AG04449 (cell line): ENCODE measurements around the gene CACNA2D1.

Experiments
- CTCF ChIA-PET: fragments of 350-600 bp; formaldehyde crosslinking; extraction: SDS; loops from one replicate; lab custom pipeline; 2021; ENCODE audit warnings: antibody characterized with exemption; lab: Yijun Ruan, JAX
- POLR2A ChIA-PET: fragments of 400-600, 350-600 bp; formaldehyde crosslinking; extraction: SDS; loops from one replicate; lab custom pipeline; 2020; ENCODE audit warnings: antibody characterized with exemption, inconsistent platforms; lab: Yijun Ruan, JAX
- DNase-seq: peaks from one replicate; pipeline ENCODE4 v3.0.0-alpha.2; 2010; ENCODE audit warnings: low read depth, low spot score
- H3K4me3 ChIP-seq: 2 replicates; pipeline ENCODE4 v1.5.1; 2011; ENCODE audit warnings: low read depth, mild to moderate bottlenecking, control low read depth, low read length
- TF ChIP-seq, protein P1 (sequence below): IDR thresholded peaks from one replicate; pipeline ENCODE4 v1.5.1; 2011; ENCODE audit warnings: mild to moderate bottlenecking, moderate library complexity, low read length, control low read depth, inconsistent platforms; ENCODE audit not compliant: insufficient read depth; ENCODE audit errors: missing control alignments

CACNA2D1 gene

DNA sequence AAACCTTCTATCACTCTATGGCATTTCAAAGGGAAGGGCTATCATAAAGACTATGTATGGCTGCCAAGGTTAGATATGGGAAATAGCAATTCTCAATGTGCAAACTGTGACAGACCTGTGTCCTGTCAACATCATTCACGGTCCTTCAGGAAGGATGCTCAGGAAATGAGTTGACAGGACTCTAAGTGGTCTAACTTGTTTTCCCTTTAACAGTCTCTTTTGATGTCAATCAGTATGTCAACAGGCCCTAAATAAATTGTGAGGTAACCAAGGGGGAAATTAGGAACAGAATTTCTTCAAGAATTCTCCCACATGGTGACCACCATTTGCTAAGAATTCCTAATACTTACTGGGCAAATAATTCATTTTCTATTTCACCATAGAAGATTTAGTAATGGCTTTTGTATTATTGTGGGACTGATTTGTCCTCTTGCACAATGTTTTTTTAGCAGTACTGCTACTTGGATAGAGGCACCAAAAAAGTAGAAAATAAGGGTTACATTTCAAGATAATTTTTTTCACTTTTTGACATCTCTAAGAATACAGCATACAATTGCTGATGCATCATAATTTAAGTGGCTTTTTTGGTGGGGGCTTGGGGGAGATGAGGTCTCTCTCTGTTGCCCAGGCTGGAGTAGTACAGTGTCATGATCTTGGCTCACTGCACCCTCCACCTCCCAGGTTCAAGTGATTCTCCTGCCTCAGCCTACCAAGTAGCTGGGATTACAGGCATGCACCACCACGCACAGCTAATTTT, 275.8 kb downstream of the CACNA2D1 start:
- DNase-seq = no peak
- CTCF ChIA-PET = no interaction called here

DNA sequence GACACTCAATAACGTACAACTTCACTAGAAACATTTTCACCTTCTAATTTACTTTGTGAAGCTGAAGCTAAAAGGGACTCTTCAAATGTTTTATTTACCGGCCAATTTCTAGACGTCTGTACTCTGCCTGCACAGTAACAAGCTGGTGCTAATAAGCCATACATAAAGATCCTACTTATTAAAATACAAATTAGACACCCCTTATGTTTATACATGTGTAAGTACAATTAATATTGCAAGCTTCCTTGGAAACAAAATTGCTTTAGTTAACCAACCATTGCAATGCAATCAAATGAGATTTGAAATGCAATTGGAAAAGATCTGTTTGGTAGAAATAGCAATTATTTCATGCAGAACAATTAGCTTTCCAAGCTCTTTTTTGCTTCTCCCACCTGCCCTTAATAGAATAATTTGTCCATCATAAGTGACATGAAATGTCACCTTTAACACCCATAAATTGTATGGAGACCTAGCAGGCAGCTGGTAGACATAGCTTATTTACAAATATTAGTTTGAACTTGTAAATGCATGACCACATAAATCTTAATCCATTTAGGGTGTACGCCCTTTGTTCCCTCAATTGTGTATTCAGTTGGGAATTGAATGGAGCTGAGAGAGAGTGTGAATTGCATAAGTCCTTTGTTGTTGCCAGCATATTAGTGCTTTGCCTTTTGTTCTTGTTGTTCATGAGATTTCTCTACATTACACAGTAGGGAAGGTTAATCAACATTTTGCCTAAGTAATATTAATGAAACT, 277.1 kb downstream of the CACNA2D1 start:
- no peak overlapping the region for H3K4me3 ChIP-seq
- DNase-seq = no peak
- ChIA-PET CTCF (interaction anchor here (0.8 to 2.0 kb wide), 3 partner anchors 315 to 407 kb away, joined by 3 to 7 read pairs (median 3); no protein-coding TSS in a partner anchor), POLR2A (no interaction called here)
- TF ChIP-seq, protein P1, sequence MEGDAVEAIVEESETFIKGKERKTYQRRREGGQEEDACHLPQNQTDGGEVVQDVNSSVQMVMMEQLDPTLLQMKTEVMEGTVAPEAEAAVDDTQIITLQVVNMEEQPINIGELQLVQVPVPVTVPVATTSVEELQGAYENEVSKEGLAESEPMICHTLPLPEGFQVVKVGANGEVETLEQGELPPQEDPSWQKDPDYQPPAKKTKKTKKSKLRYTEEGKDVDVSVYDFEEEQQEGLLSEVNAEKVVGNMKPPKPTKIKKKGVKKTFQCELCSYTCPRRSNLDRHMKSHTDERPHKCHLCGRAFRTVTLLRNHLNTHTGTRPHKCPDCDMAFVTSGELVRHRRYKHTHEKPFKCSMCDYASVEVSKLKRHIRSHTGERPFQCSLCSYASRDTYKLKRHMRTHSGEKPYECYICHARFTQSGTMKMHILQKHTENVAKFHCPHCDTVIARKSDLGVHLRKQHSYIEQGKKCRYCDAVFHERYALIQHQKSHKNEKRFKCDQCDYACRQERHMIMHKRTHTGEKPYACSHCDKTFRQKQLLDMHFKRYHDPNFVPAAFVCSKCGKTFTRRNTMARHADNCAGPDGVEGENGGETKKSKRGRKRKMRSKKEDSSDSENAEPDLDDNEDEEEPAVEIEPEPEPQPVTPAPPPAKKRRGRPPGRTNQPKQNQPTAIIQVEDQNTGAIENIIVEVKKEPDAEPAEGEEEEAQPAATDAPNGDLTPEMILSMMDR = no peak

More for the DNA sequence above, 275.8 kb downstream of the CACNA2D1 start:
- POLR2A ChIA-PET = no interaction called here
- TF ChIP-seq, protein P1 = no peak
- no peak overlapping the region for H3K4me3 ChIP-seq

GRCh38 chr7:82164813-82165212, 278.8 kb downstream of the CACNA2D1 start:
- TF ChIP-seq, protein P1 = peak; percentile 40
- ChIA-PET CTCF (interaction anchor here (0.6 to 3.0 kb wide), 13 partner anchors 9 to 453 kb away, joined by 3 to 10 read pairs (median 3); no protein-coding TSS in a partner anchor), POLR2A (no interaction called here)
- no peak overlapping the region for H3K4me3 ChIP-seq
- DNase-seq = peak; percentile 21

GRCh38 chr7:82164410-82164809, 279.2 kb downstream of the CACNA2D1 start:
- no peak overlapping the region for H3K4me3 ChIP-seq
- TF ChIP-seq, protein P1 = no peak
- CTCF ChIA-PET = interaction anchor here (0.6 to 3.0 kb wide), 12 partner anchors 9 to 453 kb away, joined by 3 to 10 read pairs (median 3); no protein-coding TSS in a partner anchor
- POLR2A ChIA-PET = no interaction called here
- DNase-seq = no peak

DNA sequence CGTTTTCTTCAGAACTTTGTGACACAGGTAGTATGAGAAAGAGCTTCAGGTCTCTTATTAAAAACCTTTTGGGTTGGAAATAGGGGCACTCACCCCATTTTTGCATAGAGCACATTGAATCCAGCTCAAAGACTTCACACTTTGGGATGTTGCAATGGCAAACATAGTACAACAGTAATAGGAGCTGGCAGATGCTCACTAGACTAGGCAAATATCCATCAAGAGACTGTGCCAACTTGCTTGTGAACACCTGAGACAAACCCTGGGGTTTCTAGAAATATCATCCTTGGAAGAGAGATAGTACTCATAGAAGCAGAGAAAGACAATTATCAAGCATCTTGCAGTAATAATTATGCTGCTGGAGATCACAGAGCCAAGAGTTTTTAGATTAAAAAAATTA, 280.0 kb downstream of the CACNA2D1 start:
- POLR2A ChIA-PET = no interaction called here
- CTCF ChIA-PET = interaction anchor here (1.3 to 3.0 kb wide), 4 partner anchors 10 to 62 kb away, joined by 3 to 10 read pairs (median 4); no protein-coding TSS in a partner anchor
- TF ChIP-seq, protein P1 = no peak
- DNase-seq = no peak
- H3K4me3 ChIP-seq = no peak overlapping the region

- TF ChIP-seq, protein P1 = no peak
- DNase-seq = no peak
- POLR2A ChIA-PET = no interaction called here
- H3K4me3 ChIP-seq = no peak overlapping the region
- CTCF ChIA-PET = interaction anchor here (0.6 to 1.3 kb wide), 9 partner anchors 18 to 411 kb away, joined by 3 to 4 read pairs (median 3); no protein-coding TSS in a partner anchor
These were observed 281.3 kb downstream of the CACNA2D1 start for GRCh38 chr7:82162289-82162688.
